ENCODE data around the gene FAHD1. TPM values are rescaled to one million over a fixed set of nuclear protein-coding genes. Genes with fewer than 3 reads are reported as not detected.
"Not testable (repeated sequence)": the region's sequence is repeated elsewhere in the genome, so short reads cannot be mapped to it uniquely, and the experiment has no call there.

Gene FAHD1
- total RNA-seq, 1 experiment from 2014 or later: 64.0 TPM

GRCh38 chr16:1789643-1790045 is 37.4 kb upstream of the FAHD1 start:
- DNase-seq (ENCODE audit: low read depth): no peak

GRCh38 chr16:1790261-1790610 is 36.8 kb upstream of the FAHD1 start:
- DNase-seq (ENCODE audit: low read depth): no peak

GRCh38 chr16:1790611-1791255 is 36.3 kb upstream of the FAHD1 start:
- DNase-seq (ENCODE audit: low read depth): no peak

- no peak for DNase-seq (ENCODE audit: low read depth)
Observed at GRCh38 chr16:1791256-1791942, 35.6 kb upstream of the FAHD1 start.

GRCh38 chr16:1791943-1792812 is 34.8 kb upstream of the FAHD1 start:
- no peak for DNase-seq (ENCODE audit: low read depth)

GRCh38 chr16:1792836-1793577 is 34.0 kb upstream of the FAHD1 start:
- DNase-seq (ENCODE audit: low read depth): no peak

GRCh38 chr16:1793578-1794220 is 33.3 kb upstream of the FAHD1 start, which contains the start of gene IGFALS:
TSS of gene IGFALS (minus strand) at chr16:1793705. CDS start at chr16:1793652, 53 bp downstream.
- no peak for DNase-seq (ENCODE audit: low read depth)

- no peak for DNase-seq (ENCODE audit: low read depth)
Observed at GRCh38 chr16:1794221-1794871, 32.7 kb upstream of the FAHD1 start.

GRCh38 chr16:1794908-1795666 is 31.9 kb upstream of the FAHD1 start:
- DNase-seq (ENCODE audit: low read depth): no peak

GRCh38 chr16:1799263-1799662 is 27.7 kb upstream of the FAHD1 start:
- DNase-seq (ENCODE audit: low read depth): not testable (repeated sequence)

GRCh38 chr16:1800701-1801100 is 26.3 kb upstream of the FAHD1 start:
- no peak for DNase-seq (ENCODE audit: low read depth)

GRCh38 chr16:1807626-1808025 is 19.4 kb upstream of the FAHD1 start:
- no peak for DNase-seq (ENCODE audit: low read depth)

- no peak for DNase-seq (ENCODE audit: low read depth)
Observed at GRCh38 chr16:1808691-1809090, 18.3 kb upstream of the FAHD1 start.

- DNase-seq (ENCODE audit: low read depth): no peak
Observed at GRCh38 chr16:1809281-1809801, 17.7 kb upstream of the FAHD1 start.

- DNase-seq (ENCODE audit: low read depth): no peak
Observed at GRCh38 chr16:1810106-1810505, 16.9 kb upstream of the FAHD1 start.

- DNase-seq (ENCODE audit: low read depth): no peak
Observed at GRCh38 chr16:1810536-1810935, 16.5 kb upstream of the FAHD1 start.

GRCh38 chr16:1812732-1813163 is 14.3 kb upstream of the FAHD1 start:
- no peak for DNase-seq (ENCODE audit: low read depth)

GRCh38 chr16:1815461-1815860 is 11.5 kb upstream of the FAHD1 start:
- DNase-seq (ENCODE audit: low read depth): no peak

- DNase-seq (ENCODE audit: low read depth): no peak
Observed at GRCh38 chr16:1816396-1817275, 10.4 kb upstream of the FAHD1 start.

Measured in M059J (cell line).